Common myeloid progenitor, CD34-positive (primary cell): ENCODE data around the gene SMARCAL1.
A peak's percentile ranks its signal among the peaks of the same experiment; 100 is the strongest.

Experiments
- CTCF ChIA-PET: fragments of 350-600 bp; sonication (Branson Sonifier 250); formaldehyde crosslinking; loops from one replicate; lab custom pipeline; 2021; ENCODE audit warnings: antibody characterized with exemption; lab: Charles Lee
- POLR2A ChIA-PET: fragments of 350-600 bp; sonication (Branson Sonifier 250); formaldehyde crosslinking; loops from one replicate; lab custom pipeline; 2021; ENCODE audit warnings: antibody characterized with exemption; lab: Charles Lee
- DNase-seq, 3 donors: peaks; one replicate each; pipeline versions ENCODE4 v3.0.0 to v3.0.0-alpha.2; 2013
- H3K27ac ChIP-seq, 2 experiments: 1 replicate in 1 of 2; 2 replicates in 1 of 2; pipeline ENCODE4 v1.7.0; 2013; ENCODE audit warnings: inconsistent platforms in 2 of 2, low read length in 2 of 2, mild to moderate bottlenecking in 2 of 2, low read depth in 1 of 2, moderate library complexity in 1 of 2; ENCODE audit not compliant: severe bottlenecking in 2 of 2, insufficient read depth in 1 of 2, poor library complexity in 1 of 2
- H3K27me3 ChIP-seq, 5 experiments: replicated peaks in 2 of 5; 1 replicate in 3 of 5; 2 replicates in 2 of 5; pipeline versions ENCODE4 v1.6.1 to v1.7.0; 2013; ENCODE audit warnings: low read length in 4 of 5, mild to moderate bottlenecking in 2 of 5, moderate library complexity in 2 of 5, inconsistent platforms in 1 of 5; ENCODE audit not compliant: insufficient read depth in 5 of 5, control insufficient read depth in 4 of 5
- H3K36me3 ChIP-seq, 4 experiments: 1 replicate in 2 of 4; 2 replicates in 2 of 4; pipeline versions ENCODE4 v1.6.1 to v1.7.0; 2013; ENCODE audit warnings: low read length in 3 of 4, control low read depth in 1 of 4, mild to moderate bottlenecking in 1 of 4; ENCODE audit not compliant: control insufficient read depth in 4 of 4, insufficient read depth in 4 of 4
- H3K4me1 ChIP-seq, 4 experiments: 1 replicate in 3 of 4; 2 replicates in 1 of 4; pipeline versions ENCODE4 v1.6.1 to v1.7.1; 2013; ENCODE audit warnings: low read length in 3 of 4, mild to moderate bottlenecking in 3 of 4, control low read depth in 1 of 4, inconsistent platforms in 1 of 4, moderate library complexity in 1 of 4; ENCODE audit not compliant: control insufficient read depth in 4 of 4, insufficient read depth in 4 of 4; ENCODE audit errors: control extremely low read depth in 1 of 4
- H3K4me3 ChIP-seq, 7 experiments: 1 replicate in 4 of 7; 2 replicates in 3 of 7; pipeline versions ENCODE4 v1.5.1 to v1.7.0; 2013; ENCODE audit warnings: mild to moderate bottlenecking in 7 of 7, low read length in 6 of 7, moderate library complexity in 6 of 7, inconsistent platforms in 2 of 7, low read depth in 2 of 7, control low read depth in 1 of 7; ENCODE audit not compliant: insufficient read depth in 4 of 7, control insufficient read depth in 1 of 7; ENCODE audit errors: extremely low read depth in 1 of 7
- H3K9me3 ChIP-seq, 5 experiments: 1 replicate in 4 of 5; 2 replicates in 1 of 5; pipeline versions ENCODE4 v1.6.1 to v1.7.1; 2013; ENCODE audit warnings: low read length in 4 of 5, mild to moderate bottlenecking in 2 of 5, inconsistent platforms in 1 of 5, low read depth in 1 of 5, moderate library complexity in 1 of 5; ENCODE audit not compliant: control insufficient read depth in 4 of 5, insufficient read depth in 2 of 5; ENCODE audit errors: control extremely low read depth in 1 of 5
- WGBS: methylation state at CpG from one replicate; pipeline ENCODE4 v1.1.5; 2013; ENCODE audit not compliant: insufficient coverage; 5-methylcytosine and 5-hydroxymethylcytosine counted together

The SMARCAL1 gene

DNA sequence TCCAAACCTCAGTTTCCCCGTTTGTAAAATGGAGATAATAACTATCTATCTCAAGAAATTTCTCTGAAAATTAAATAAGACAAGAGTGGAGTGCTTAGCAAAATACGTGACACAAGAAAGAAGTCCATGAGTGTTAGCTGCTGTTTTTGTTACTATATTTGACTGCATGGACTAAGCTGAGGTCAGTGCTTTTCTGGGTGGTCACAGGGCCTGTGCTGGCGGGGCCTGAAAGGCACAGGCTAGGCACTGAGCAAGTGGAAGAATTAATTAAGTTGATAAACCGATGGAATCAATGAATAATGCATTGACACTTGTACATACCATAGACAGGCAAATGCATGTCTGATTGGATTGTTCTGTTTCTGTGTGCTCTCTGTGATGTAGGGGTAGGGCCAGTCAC, 113.7 kb downstream of the SMARCAL1 start:
- POLR2A ChIA-PET = no interaction called here
- no peak for DNase-seq

DNA sequence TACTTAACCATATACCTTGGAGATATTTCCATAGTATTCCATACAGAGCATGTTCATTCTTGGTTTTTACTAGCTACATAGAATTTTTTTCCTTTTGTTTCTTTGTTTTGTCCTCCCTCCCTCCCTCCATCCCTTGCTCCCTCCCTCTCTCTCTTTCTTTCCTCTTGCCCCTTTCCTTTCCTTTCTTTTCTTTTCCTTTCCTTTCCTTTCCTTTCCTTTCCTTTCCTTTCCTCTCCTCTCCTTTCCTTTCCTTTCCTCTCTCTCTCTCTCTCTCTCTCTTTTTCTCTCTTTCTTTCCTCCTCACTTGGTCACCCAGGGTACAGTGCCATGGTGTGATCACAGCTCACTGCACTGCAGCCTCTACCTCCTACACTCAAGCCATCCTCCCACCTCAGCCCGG, 114.7 kb downstream of the SMARCAL1 start:
- Histone ChIP-seq H3K27ac (no peak overlapping the region), H3K9me3 (peaks cover 0 to 7% (median 0%) of the 10 kb centered on the region in 5 experiments), H3K4me3 (no peak overlapping the region), H3K27me3 (no peaks in the 10 kb centered on the region), H3K36me3 (no peaks in the 10 kb centered on the region), H3K4me1 (no peaks in the 10 kb centered on the region)
- WGBS = 67% methylated on average over 1 of the region's 1 CpG
- ChIA-PET CTCF (interaction anchor here (0.8 to 15.8 kb wide), 4 partner anchors 10 to 169 kb away, joined by 3 to 433 read pairs (median 9); no protein-coding TSS in a partner anchor), POLR2A (no interaction called here)
- no peak for DNase-seq

More for the DNA sequence above, 113.7 kb downstream of the SMARCAL1 start:
- Histone ChIP-seq H3K27ac (no peak overlapping the region), H3K36me3 (no peaks in the 10 kb centered on the region), H3K27me3 (no peaks in the 10 kb centered on the region), H3K4me3 (no peak overlapping the region), H3K9me3 (peaks cover 0 to 7% (median 0%) of the 10 kb centered on the region in 5 experiments), H3K4me1 (no peaks in the 10 kb centered on the region)
- CTCF ChIA-PET = interaction anchor here (0.8 to 15.8 kb wide), 6 partner anchors 9 to 170 kb away, joined by 3 to 433 read pairs (median 4); no protein-coding TSS in a partner anchor
- WGBS = 80% methylated on average over 1 of the region's 4 CpGs

DNA sequence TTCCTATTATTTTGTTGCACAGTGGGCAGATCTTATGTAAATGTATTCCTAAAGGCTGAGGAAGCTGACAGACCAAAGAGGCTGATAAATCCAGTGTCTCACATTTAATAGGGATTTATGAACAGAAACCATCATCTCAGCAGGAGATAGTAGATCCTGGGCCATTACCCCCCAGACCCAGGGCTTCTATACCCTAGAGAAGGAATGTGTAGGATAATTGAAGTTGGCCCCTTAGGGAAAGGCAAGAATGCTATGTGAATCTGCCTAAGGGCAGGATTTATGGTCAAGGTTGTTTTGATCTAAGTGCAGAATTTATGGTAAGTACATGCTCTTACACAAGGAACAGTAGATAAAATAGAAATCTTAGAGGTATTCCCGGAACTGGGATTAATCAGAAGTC, 115.3 kb downstream of the SMARCAL1 start:
- no CpG with 5 or more reads among the region's 1 CpG for WGBS

DNA sequence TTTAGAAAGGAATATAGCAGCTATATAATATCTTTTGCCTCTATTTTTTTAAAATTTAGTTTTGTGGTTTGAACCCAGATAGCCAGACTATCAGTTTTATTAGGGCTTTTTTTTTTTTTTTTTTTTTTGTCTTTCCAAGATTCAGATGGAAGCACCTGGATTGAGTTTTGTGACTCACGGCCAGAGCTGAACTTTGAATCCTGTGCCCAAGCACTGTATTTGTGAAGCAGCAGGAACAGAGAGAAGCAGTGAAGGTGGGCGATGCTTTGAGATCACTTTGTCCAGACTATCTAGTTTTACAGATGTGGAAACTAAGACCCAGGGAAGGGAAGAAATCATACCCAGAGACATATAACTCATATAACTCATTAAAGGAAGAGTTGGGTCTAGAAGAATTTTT, 120.3 kb downstream of the SMARCAL1 start:
- CTCF ChIA-PET = interaction anchor here (1.7 to 2.9 kb wide), 3 partner anchors 13 to 133 kb away, joined by 4 to 9 read pairs (median 7); no protein-coding TSS in a partner anchor
- no peak overlapping the region for H3K27ac ChIP-seq
- no peaks in the 10 kb centered on the region for H3K36me3 ChIP-seq
- no peaks in the 10 kb centered on the region for H3K27me3 ChIP-seq
- 100% methylated on average over 1 of the region's 2 CpGs for WGBS
- H3K4me1 ChIP-seq = peaks cover 0 to 9% (median 6%) of the 10 kb centered on the region in 4 experiments
- H3K4me3 ChIP-seq = no peak overlapping the region
- peak in 1 of 3 donors; percentile 13 for DNase-seq
- POLR2A ChIA-PET = no interaction called here
- no peaks in the 10 kb centered on the region for H3K9me3 ChIP-seq

More for the DNA sequence above, 115.3 kb downstream of the SMARCAL1 start:
- Histone ChIP-seq H3K9me3 (peaks cover 0 to 7% (median 0%) of the 10 kb centered on the region in 5 experiments), H3K27me3 (no peaks in the 10 kb centered on the region), H3K27ac (no peak overlapping the region), H3K36me3 (no peaks in the 10 kb centered on the region), H3K4me3 (no peak overlapping the region), H3K4me1 (no peaks in the 10 kb centered on the region)
- DNase-seq = no peak
- ChIA-PET POLR2A (no interaction called here), CTCF (interaction anchor here (1.6 to 15.8 kb wide), 3 partner anchors 11 to 138 kb away, joined by 6 to 433 read pairs (median 12); no protein-coding TSS in a partner anchor)
